Body of pancreas (tissue), 4 donors: ENCODE measurements around the gene MORN1.

ENCODE experiments used
- POLR2A ChIP-seq, 3 donors: fragments of 450-650 bp; IDR thresholded peaks; one replicate each; pipeline ENCODE4 v1.6.1; 2016; ENCODE audit warnings: antibody characterized with exemption in 3 of 3, mild to moderate bottlenecking in 2 of 3
- TF ChIP-seq, protein P1 (sequence below), 7 experiments: fragments of 450-650 bp in 4 of 7; fragments of 200-600 bp in 3 of 7; sonication (generic) in 3 of 7; IDR thresholded peaks; one replicate each; pipeline ENCODE4 v1.5.1; 2016 to 2019; ENCODE audit warnings: antibody characterized with exemption in 7 of 7

DNA sequence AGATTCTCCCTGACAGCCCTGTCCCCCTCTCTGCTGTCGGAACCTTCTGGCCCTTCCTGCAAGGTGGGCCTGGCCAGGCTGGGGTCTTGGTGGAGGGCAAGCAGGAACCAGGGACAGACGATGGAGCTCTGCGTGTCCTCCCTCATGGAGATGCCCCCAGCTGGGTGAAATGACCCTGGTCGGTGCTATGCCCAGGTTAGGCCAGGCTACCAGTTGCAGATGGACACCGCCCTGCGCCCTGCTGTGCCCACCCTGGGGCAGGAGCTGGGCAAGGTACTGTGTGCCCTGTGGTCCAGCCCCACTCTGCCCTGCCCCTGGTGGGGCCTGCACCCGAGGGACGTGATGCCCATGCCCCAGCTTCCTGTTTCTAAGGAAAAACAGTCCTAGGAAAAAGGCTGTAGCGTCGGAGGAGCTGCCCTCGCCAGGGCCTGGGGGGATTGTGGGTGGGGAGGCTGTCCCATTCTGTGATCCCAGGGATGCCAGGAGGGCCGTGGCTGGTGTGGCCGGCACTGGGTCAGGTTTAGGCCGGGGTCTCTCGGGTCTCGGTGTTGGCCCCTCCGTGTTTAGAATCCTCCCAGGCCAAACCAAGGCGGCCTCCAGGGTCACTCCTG is 77.6 kb downstream of the MORN1 start:
- TF ChIP-seq, protein P1, sequence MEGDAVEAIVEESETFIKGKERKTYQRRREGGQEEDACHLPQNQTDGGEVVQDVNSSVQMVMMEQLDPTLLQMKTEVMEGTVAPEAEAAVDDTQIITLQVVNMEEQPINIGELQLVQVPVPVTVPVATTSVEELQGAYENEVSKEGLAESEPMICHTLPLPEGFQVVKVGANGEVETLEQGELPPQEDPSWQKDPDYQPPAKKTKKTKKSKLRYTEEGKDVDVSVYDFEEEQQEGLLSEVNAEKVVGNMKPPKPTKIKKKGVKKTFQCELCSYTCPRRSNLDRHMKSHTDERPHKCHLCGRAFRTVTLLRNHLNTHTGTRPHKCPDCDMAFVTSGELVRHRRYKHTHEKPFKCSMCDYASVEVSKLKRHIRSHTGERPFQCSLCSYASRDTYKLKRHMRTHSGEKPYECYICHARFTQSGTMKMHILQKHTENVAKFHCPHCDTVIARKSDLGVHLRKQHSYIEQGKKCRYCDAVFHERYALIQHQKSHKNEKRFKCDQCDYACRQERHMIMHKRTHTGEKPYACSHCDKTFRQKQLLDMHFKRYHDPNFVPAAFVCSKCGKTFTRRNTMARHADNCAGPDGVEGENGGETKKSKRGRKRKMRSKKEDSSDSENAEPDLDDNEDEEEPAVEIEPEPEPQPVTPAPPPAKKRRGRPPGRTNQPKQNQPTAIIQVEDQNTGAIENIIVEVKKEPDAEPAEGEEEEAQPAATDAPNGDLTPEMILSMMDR (IDR thresholded peaks at IDR 0.05), result no peak
- TF ChIP-seq POLR2A (IDR thresholded peaks at IDR 0.05), result no peak
